GM18861 (cell line): ENCODE data around the gene AUTS2.

ENCODE experiments used
- ATAC-seq: cut with Tn5 transposase; IDR thresholded peaks from one replicate; pipeline ENCODE4 v1.9.1; 2021; ENCODE audit not compliant: unreplicated experiment

AUTS2 gene

GRCh38 chr7:70016044-70016770 is 417.9 kb downstream of the AUTS2 start:
- no peak for ATAC-seq

- ATAC-seq: no peak
These were observed 419.1 kb downstream of the AUTS2 start for GRCh38 chr7:70017357-70017756.

GRCh38 chr7:70018700-70019099 is 420.4 kb downstream of the AUTS2 start:
- ATAC-seq: no peak

GRCh38 chr7:70027867-70028266 is 429.6 kb downstream of the AUTS2 start:
- no peak for ATAC-seq

- ATAC-seq: no peak
These were observed 430.3 kb downstream of the AUTS2 start for GRCh38 chr7:70028620-70029019.

- no peak for ATAC-seq
These were observed 431.7 kb downstream of the AUTS2 start for GRCh38 chr7:70029993-70030392.

GRCh38 chr7:70030745-70031144 is 432.5 kb downstream of the AUTS2 start:
- no peak for ATAC-seq

- ATAC-seq: no peak
These were observed 433.0 kb downstream of the AUTS2 start for GRCh38 chr7:70031245-70031644.

- no peak for ATAC-seq
These were observed 434.4 kb downstream of the AUTS2 start for GRCh38 chr7:70032649-70033048.

- no peak for ATAC-seq
These were observed 435.0 kb downstream of the AUTS2 start for GRCh38 chr7:70033226-70033625.

GRCh38 chr7:70034999-70035398 is 436.7 kb downstream of the AUTS2 start:
- no peak for ATAC-seq

GRCh38 chr7:70035519-70035918 is 437.2 kb downstream of the AUTS2 start:
- no peak for ATAC-seq

GRCh38 chr7:70035955-70036354 is 437.7 kb downstream of the AUTS2 start:
- no peak for ATAC-seq

GRCh38 chr7:70036695-70037094 is 438.4 kb downstream of the AUTS2 start:
- no peak for ATAC-seq

GRCh38 chr7:70037171-70037933 is 439.1 kb downstream of the AUTS2 start:
- ATAC-seq: no peak

GRCh38 chr7:70040051-70040450 is 441.8 kb downstream of the AUTS2 start:
- ATAC-seq: no peak

GRCh38 chr7:70040970-70041766 is 442.9 kb downstream of the AUTS2 start:
- no peak for ATAC-seq

- ATAC-seq: no peak
These were observed 444.3 kb downstream of the AUTS2 start for GRCh38 chr7:70042533-70042932.

GRCh38 chr7:70043015-70043538 is 444.8 kb downstream of the AUTS2 start:
- no peak for ATAC-seq

- no peak for ATAC-seq
These were observed 445.8 kb downstream of the AUTS2 start for GRCh38 chr7:70044064-70044463.

GRCh38 chr7:70044525-70044924 is 446.2 kb downstream of the AUTS2 start:
- ATAC-seq: no peak
